H9 (cell line): Measurements from ENCODE around the gene HOMER1. TPM values are rescaled to one million over a fixed set of nuclear protein-coding genes. Genes with fewer than 3 reads are reported as not detected.

Experiments
- DNase-seq: peaks from one replicate; pipeline ENCODE4 v3.0.0-alpha.2; 2017
- H2AFZ ChIP-seq: one replicate; pipeline ENCODE4 v1.6.1; 2013; ENCODE audit warnings: mild to moderate bottlenecking, low read length, control low read depth, moderate library complexity
- H2AK5ac ChIP-seq: 2 replicates; pipeline ENCODE4 v1.6.1; 2013; ENCODE audit warnings: low read length, control low read depth, mixed read lengths; ENCODE audit not compliant: insufficient read length
- H2BK120ac ChIP-seq: one replicate; pipeline ENCODE4 v1.6.1; 2013; ENCODE audit warnings: low read depth, mild to moderate bottlenecking, low read length, control low read depth, inconsistent platforms; ENCODE audit not compliant: poor library complexity, severe bottlenecking
- H2BK12ac ChIP-seq: 2 replicates; pipeline ENCODE4 v1.6.1; 2013; ENCODE audit warnings: low read length, control low read depth, mixed read lengths, low read depth; ENCODE audit not compliant: insufficient read length
- H2BK15ac ChIP-seq: 2 replicates; pipeline ENCODE4 v1.6.1; 2013; ENCODE audit warnings: low read depth, low read length, control low read depth
- H2BK20ac ChIP-seq: one replicate; pipeline ENCODE4 v1.6.1; 2013; ENCODE audit warnings: low read depth, mild to moderate bottlenecking, low read length, control low read depth, inconsistent platforms; ENCODE audit not compliant: poor library complexity, severe bottlenecking
- H2BK5ac ChIP-seq: 2 replicates; pipeline ENCODE4 v1.6.1; 2013; ENCODE audit warnings: low read length, control low read depth, mixed read lengths; ENCODE audit not compliant: insufficient read length
- H3K14ac ChIP-seq: 2 replicates; pipeline ENCODE4 v1.6.1; 2013; ENCODE audit warnings: low read length, control low read depth; ENCODE audit not compliant: insufficient read depth
- H3K18ac ChIP-seq: 2 replicates; pipeline ENCODE4 v1.6.1; 2013; ENCODE audit warnings: low read depth, mild to moderate bottlenecking, mixed read lengths, low read length, control low read depth; ENCODE audit not compliant: insufficient read length
- H3K23ac ChIP-seq: 2 replicates; pipeline ENCODE4 v1.6.1; 2013; ENCODE audit warnings: low read length, control low read depth, mixed read lengths, low read depth; ENCODE audit not compliant: insufficient read length
- H3K23me2 ChIP-seq: 2 replicates; pipeline ENCODE4 v1.6.1; 2013; ENCODE audit warnings: low read depth, mild to moderate bottlenecking, mixed read lengths, low read length, control low read depth; ENCODE audit not compliant: insufficient read length, poor library complexity, severe bottlenecking
- H3K27ac ChIP-seq: 2 replicates; pipeline ENCODE4 v1.5.1; 2013; ENCODE audit warnings: low read length, control low read depth, mixed read lengths, low read depth; ENCODE audit not compliant: insufficient read length
- H3K27me3 ChIP-seq: 2 replicates; pipeline ENCODE4 v1.6.1; 2013; ENCODE audit warnings: low read length, control low read depth, inconsistent platforms; ENCODE audit not compliant: insufficient read depth
- H3K4ac ChIP-seq: 2 replicates; pipeline ENCODE4 v1.6.1; 2013; ENCODE audit warnings: low read depth, mild to moderate bottlenecking, control low read depth, inconsistent platforms, low read length, moderate library complexity
- H3K4me1 ChIP-seq: 2 replicates; pipeline ENCODE4 v1.6.1; 2013; ENCODE audit warnings: low read length, control low read depth, inconsistent platforms; ENCODE audit not compliant: insufficient read depth
- H3K4me2 ChIP-seq: 2 replicates; pipeline ENCODE4 v1.6.1; 2013; ENCODE audit warnings: low read length, control low read depth, mixed read lengths; ENCODE audit not compliant: insufficient read length, insufficient read depth
- H3K56ac ChIP-seq: 2 replicates; pipeline ENCODE4 v1.6.1; 2013; ENCODE audit warnings: low read depth, mild to moderate bottlenecking, mixed read lengths, low read length, control low read depth; ENCODE audit not compliant: insufficient read length
- H3K79me1 ChIP-seq: 2 replicates; pipeline ENCODE4 v1.6.1; 2013; ENCODE audit warnings: low read depth, mild to moderate bottlenecking, moderate library complexity, low read length, control low read depth, inconsistent platforms; ENCODE audit not compliant: insufficient read depth, poor library complexity, severe bottlenecking
- H3K79me2 ChIP-seq: 2 replicates; pipeline ENCODE4 v1.6.1; 2013; ENCODE audit warnings: low read length, control low read depth, inconsistent platforms; ENCODE audit not compliant: insufficient read depth
- H3K9ac ChIP-seq: 2 replicates; pipeline ENCODE4 v1.6.1; 2013; ENCODE audit warnings: low read length, control low read depth, mixed read lengths; ENCODE audit not compliant: insufficient read length; ENCODE audit errors: extremely low read depth
- H3K9me3 ChIP-seq: one replicate; pipeline ENCODE4 v1.6.1; 2013; ENCODE audit warnings: low read depth, low read length, inconsistent platforms; ENCODE audit not compliant: control insufficient read depth
- H3T11ph ChIP-seq: one replicate; pipeline ENCODE4 v1.6.1; 2013; ENCODE audit warnings: mild to moderate bottlenecking, low read length, control low read depth, inconsistent platforms
- H4K20me1 ChIP-seq: one replicate; pipeline ENCODE4 v1.6.1; 2013; ENCODE audit not compliant: control insufficient read depth, insufficient read length, insufficient read depth
- H4K5ac ChIP-seq: 2 replicates; pipeline ENCODE4 v1.6.1; 2013; ENCODE audit warnings: low read depth, mild to moderate bottlenecking, mixed read lengths, low read length, control low read depth; ENCODE audit not compliant: insufficient read length
- H4K8ac ChIP-seq: replicated peaks from 2 replicates; pipeline ENCODE4 v1.6.1; 2013; ENCODE audit warnings: low read length, control low read depth, mixed read lengths, low read depth; ENCODE audit not compliant: insufficient read length
- H4K91ac ChIP-seq: 2 replicates; pipeline ENCODE4 v1.6.1; 2013; ENCODE audit warnings: low read depth, mild to moderate bottlenecking, moderate library complexity, mixed read lengths, low read length, control low read depth; ENCODE audit not compliant: insufficient read length
- H3K27ac Mint-ChIP-seq, 3 experiments: 2 replicates in 2 of 3; 3 replicates in 1 of 3; pipeline ENCODE4 v1.8.0; 2020 to 2021; ENCODE audit warnings: mixed read lengths in 3 of 3, mild to moderate bottlenecking in 1 of 3, moderate library complexity in 1 of 3
- H3K27me3 Mint-ChIP-seq: 2 replicates; pipeline ENCODE4 v1.8.0; 2021; ENCODE audit warnings: low read depth, mild to moderate bottlenecking, moderate library complexity, mixed read lengths
- H3K36me3 Mint-ChIP-seq, 3 experiments: 2 replicates in 2 of 3; 3 replicates in 1 of 3; pipeline ENCODE4 v1.8.0; 2020 to 2021; ENCODE audit warnings: low read depth in 3 of 3, mixed read lengths in 3 of 3; ENCODE audit not compliant: insufficient read depth in 1 of 3
- H3K4me1 Mint-ChIP-seq, 2 experiments: 2 replicates each; pipeline ENCODE4 v1.8.0; 2020; ENCODE audit warnings: mixed read lengths in 2 of 2
- H3K4me3 Mint-ChIP-seq, 2 experiments: 2 replicates in 1 of 2; 3 replicates in 1 of 2; pipeline ENCODE4 v1.8.0; 2020 to 2021; ENCODE audit warnings: mild to moderate bottlenecking in 2 of 2, mixed read lengths in 2 of 2, moderate library complexity in 1 of 2
- H3K9me3 Mint-ChIP-seq, 2 experiments: 2 replicates in 1 of 2; 3 replicates in 1 of 2; pipeline ENCODE4 v1.8.0; 2020; ENCODE audit warnings: mild to moderate bottlenecking in 2 of 2, mixed read lengths in 2 of 2, moderate library complexity in 1 of 2
- WGBS: extraction: QIAGEN DNeasy Blood & Tissue Kit; methylation state at CpG from one replicate; pipeline ENCODE4 v1.1.7; 2013; ENCODE audit warnings: missing lambda C conversion rate, low lambda C conversion rate, mixed read lengths; ENCODE audit not compliant: insufficient read length; ENCODE audit errors: extremely low coverage; 5-methylcytosine and 5-hydroxymethylcytosine counted together
- total RNA-seq: library from RNA; stranded (reverse); gene quantifications from 2 replicates; pipeline ENCODE4 v1.2.1, GENCODE V29; 2021
- TF ChIP-seq, protein P1 (sequence below): fragments of 200-600 bp; sonication (generic); conservative IDR thresholded peaks from 3 replicates; pipeline ENCODE4 v1.8.0; 2021; ENCODE audit warnings: antibody characterized with exemption, mild to moderate bottlenecking

The HOMER1 gene
- total RNA-seq, 1 experiment from 2014 or later, result 39.5 TPM

DNA sequence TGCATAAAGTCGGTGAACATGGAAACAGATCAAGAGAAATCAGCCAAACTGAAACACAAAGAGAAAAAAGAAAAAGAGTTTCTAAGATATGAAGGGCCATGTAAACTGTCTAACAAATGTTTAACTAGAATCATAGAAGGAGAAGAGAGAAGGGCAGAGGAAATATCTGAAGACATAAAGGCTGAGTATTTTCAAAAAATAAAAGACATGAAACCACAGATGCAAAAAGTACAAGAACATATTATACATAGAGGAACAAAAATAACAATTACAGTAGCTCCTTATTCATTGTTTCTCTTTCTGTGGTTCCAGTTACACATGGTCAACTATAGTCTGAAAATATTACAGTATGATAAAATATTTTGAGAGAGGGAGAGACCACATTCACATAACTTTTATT, 106.3 kb downstream of the HOMER1 start:
- Histone ChIP-seq H2BK5ac (no peak overlapping the region), H3K27ac (no peak overlapping the region), H4K91ac (no peak overlapping the region), H3K79me2 (no peaks in the 10 kb centered on the region), H2AFZ (no peak overlapping the region), H2BK15ac (no peak overlapping the region), H3K27me3 (no peaks in the 10 kb centered on the region), H3K23ac (no peak overlapping the region), H3K18ac (no peak overlapping the region), H2BK120ac (no peak overlapping the region), H3K4me1 (no peaks in the 10 kb centered on the region), H3K79me1 (no peaks in the 10 kb centered on the region), H3K9me3 (no peaks in the 10 kb centered on the region), H3K23me2 (no peaks in the 10 kb centered on the region), H3K9ac (no peak overlapping the region), H3K4me2 (no peak overlapping the region), H2BK12ac (no peak overlapping the region), H2BK20ac (no peak overlapping the region), H3T11ph (no peak overlapping the region), H4K8ac (no peak overlapping the region), H3K56ac (no peak overlapping the region), H4K20me1 (no peaks in the 10 kb centered on the region), H3K4ac (no peak overlapping the region), H2AK5ac (no peak overlapping the region), H3K14ac (no peak overlapping the region), H4K5ac (no peak overlapping the region)
- no peaks in the 10 kb centered on the region for H3K27me3 Mint-ChIP-seq
- peaks cover 8 to 12% of the 10 kb centered on the region in 2 experiments for H3K9me3 Mint-ChIP-seq
- no peak overlapping the region for H3K4me3 Mint-ChIP-seq
- DNase-seq, result no peak
- H3K36me3 Mint-ChIP-seq, result peaks cover 35 to 36% (median 35%) of the 10 kb centered on the region in 3 experiments
- no peaks in the 10 kb centered on the region for H3K4me1 Mint-ChIP-seq
- no CpG with 5 or more reads among the region's 1 CpG for WGBS
- H3K27ac Mint-ChIP-seq, result no peak overlapping the region
- TF ChIP-seq, protein P1, sequence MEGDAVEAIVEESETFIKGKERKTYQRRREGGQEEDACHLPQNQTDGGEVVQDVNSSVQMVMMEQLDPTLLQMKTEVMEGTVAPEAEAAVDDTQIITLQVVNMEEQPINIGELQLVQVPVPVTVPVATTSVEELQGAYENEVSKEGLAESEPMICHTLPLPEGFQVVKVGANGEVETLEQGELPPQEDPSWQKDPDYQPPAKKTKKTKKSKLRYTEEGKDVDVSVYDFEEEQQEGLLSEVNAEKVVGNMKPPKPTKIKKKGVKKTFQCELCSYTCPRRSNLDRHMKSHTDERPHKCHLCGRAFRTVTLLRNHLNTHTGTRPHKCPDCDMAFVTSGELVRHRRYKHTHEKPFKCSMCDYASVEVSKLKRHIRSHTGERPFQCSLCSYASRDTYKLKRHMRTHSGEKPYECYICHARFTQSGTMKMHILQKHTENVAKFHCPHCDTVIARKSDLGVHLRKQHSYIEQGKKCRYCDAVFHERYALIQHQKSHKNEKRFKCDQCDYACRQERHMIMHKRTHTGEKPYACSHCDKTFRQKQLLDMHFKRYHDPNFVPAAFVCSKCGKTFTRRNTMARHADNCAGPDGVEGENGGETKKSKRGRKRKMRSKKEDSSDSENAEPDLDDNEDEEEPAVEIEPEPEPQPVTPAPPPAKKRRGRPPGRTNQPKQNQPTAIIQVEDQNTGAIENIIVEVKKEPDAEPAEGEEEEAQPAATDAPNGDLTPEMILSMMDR, result no peak
